Esophagus muscularis mucosa (tissue), 4 donors: ENCODE results near the gene COX17.

Experiments
- CTCF ChIP-seq, 3 experiments: fragments of 200-600 bp in 2 of 3; fragments of 450-650 bp in 1 of 3; sonication (generic) in 2 of 3; IDR thresholded peaks; one replicate each; pipeline ENCODE4 v1.5.1; 2017 to 2019; ENCODE audit warnings: antibody characterized with exemption in 3 of 3, mild to moderate bottlenecking in 2 of 3, moderate library complexity in 1 of 3
- EP300 ChIP-seq: sonication (generic); formaldehyde crosslinking; IDR thresholded peaks from one replicate; pipeline ENCODE4 v1.6.1; 2017; ENCODE audit warnings: antibody characterized with exemption
- POLR2AphosphoS5 ChIP-seq, 2 donors: sonication (generic); formaldehyde crosslinking; IDR thresholded peaks; one replicate each; pipeline ENCODE4 v1.6.1; 2017; ENCODE audit warnings: antibody characterized with exemption in 2 of 2

- TF ChIP-seq POLR2AphosphoS5 (IDR thresholded peaks at IDR 0.05) (no peak), CTCF (IDR thresholded peaks at IDR 0.05) (no peak), EP300 (no peak)
These were observed 20.2 kb upstream of the COX17 start for GRCh38 chr3:119697394-119697793.
